Adrenal gland (tissue), 5 donors: ENCODE measurements around the gene PLAGL2.

ENCODE experiments used
- CTCF ChIP-seq, 6 experiments: fragments of 450-650 bp in 4 of 6; fragments of 200-600 bp in 2 of 6; sonication (generic) in 1 of 6; IDR thresholded peaks; 1 replicate in 5 of 6; 2 replicates in 1 of 6; pipeline versions ENCODE4 v1.5.1 to v1.8.0; 2016 to 2021; ENCODE audit warnings: antibody characterized with exemption in 6 of 6, mild to moderate bottlenecking in 2 of 6, moderate library complexity in 1 of 6
- POLR2A ChIP-seq, 2 donors: fragments of 450-650 bp; IDR thresholded peaks; one replicate each; pipeline ENCODE4 v1.6.1; 2017; ENCODE audit warnings: antibody characterized with exemption in 2 of 2, mild to moderate bottlenecking in 2 of 2, moderate library complexity in 1 of 2
- donor health status: DM: no; HTN: no; CAD: no.

- TF ChIP-seq CTCF (IDR thresholded peaks at IDR 0.05), result no peak
- TF ChIP-seq POLR2A (IDR thresholded peaks at IDR 0.05), result no peak
Observed at GRCh38 chr20:32152421-32153155, 55.0 kb downstream of the PLAGL2 start.
